Neuronal stem cell (in vitro differentiated cells): ENCODE results near the gene ISOC2.

Experiments used
- DNase-seq: peaks from one replicate; pipeline ENCODE4 v3.0.0-alpha.2; 2013; ENCODE audit warnings: low spot score
- H2AFZ ChIP-seq: one replicate; pipeline ENCODE4 v1.6.1; 2013; ENCODE audit warnings: mild to moderate bottlenecking, low read length, inconsistent platforms
- H2AK5ac ChIP-seq: 2 replicates; pipeline ENCODE4 v1.6.1; 2013; ENCODE audit warnings: low read depth, mild to moderate bottlenecking, inconsistent platforms, low read length, moderate library complexity, mixed read lengths
- H2BK120ac ChIP-seq: 2 replicates; pipeline ENCODE4 v1.6.1; 2013; ENCODE audit warnings: low read depth, mild to moderate bottlenecking, inconsistent platforms, low read length, moderate library complexity, mixed read lengths
- H2BK12ac ChIP-seq: one replicate; pipeline ENCODE4 v1.6.1; 2013; ENCODE audit warnings: low read length, inconsistent platforms
- H2BK15ac ChIP-seq: 2 replicates; pipeline ENCODE4 v1.6.1; 2013; ENCODE audit warnings: mild to moderate bottlenecking, low read length, inconsistent platforms, mixed read lengths
- H2BK5ac ChIP-seq: one replicate; pipeline ENCODE4 v1.6.1; 2013; ENCODE audit warnings: inconsistent platforms, mild to moderate bottlenecking, low read length, moderate library complexity
- H3K14ac ChIP-seq: one replicate; pipeline ENCODE4 v1.6.1; 2013; ENCODE audit warnings: low read length, inconsistent platforms
- H3K18ac ChIP-seq: 2 replicates; pipeline ENCODE4 v1.6.1; 2013; ENCODE audit warnings: low read length, inconsistent platforms
- H3K23ac ChIP-seq: 2 replicates; pipeline ENCODE4 v1.6.1; 2013; ENCODE audit warnings: low read depth, mild to moderate bottlenecking, mixed read lengths, low read length, inconsistent platforms; ENCODE audit not compliant: poor library complexity
- H3K27ac ChIP-seq: replicated peaks from 3 replicates; pipeline ENCODE4 v1.5.1; 2013; ENCODE audit warnings: low read length, inconsistent platforms
- H3K27me3 ChIP-seq, 3 experiments: 2 replicates each; pipeline ENCODE4 v1.6.1; 2013; ENCODE audit warnings: low read length in 3 of 3, mild to moderate bottlenecking in 2 of 3, inconsistent platforms in 1 of 3, low read depth in 1 of 3, mixed read lengths in 1 of 3, moderate library complexity in 1 of 3; ENCODE audit not compliant: control insufficient read depth in 3 of 3, insufficient read depth in 3 of 3
- H3K36me3 ChIP-seq, 2 donors: replicated peaks in 1 of 2; 2 replicates each; pipeline ENCODE4 v1.6.1; 2013; ENCODE audit warnings: low read length in 2 of 2; ENCODE audit not compliant: control insufficient read depth in 2 of 2, insufficient read depth in 2 of 2
- H3K4ac ChIP-seq: 2 replicates; pipeline ENCODE4 v1.6.1; 2013; ENCODE audit warnings: inconsistent platforms, mild to moderate bottlenecking, low read length, moderate library complexity
- H3K4me1 ChIP-seq, 2 donors: 1 replicate in 1 of 2; 2 replicates in 1 of 2; pipeline ENCODE4 v1.6.1; 2013; ENCODE audit warnings: low read length in 2 of 2, low read depth in 1 of 2; ENCODE audit not compliant: control insufficient read depth in 2 of 2, insufficient read depth in 1 of 2
- H3K4me2 ChIP-seq: one replicate; pipeline ENCODE4 v1.6.1; 2013; ENCODE audit warnings: mild to moderate bottlenecking, low read length, inconsistent platforms; ENCODE audit not compliant: insufficient read depth, poor library complexity, severe bottlenecking
- H3K4me3 ChIP-seq, 2 donors: 2 replicates each; pipeline ENCODE4 v1.5.1; 2013; ENCODE audit warnings: low read length in 2 of 2, mild to moderate bottlenecking in 2 of 2, inconsistent platforms in 1 of 2, moderate library complexity in 1 of 2
- H3K79me1 ChIP-seq: one replicate; pipeline ENCODE4 v1.6.1; 2013; ENCODE audit warnings: low read depth, mild to moderate bottlenecking, inconsistent platforms, low read length, moderate library complexity
- H3K9ac ChIP-seq: one replicate; pipeline ENCODE4 v1.6.1; 2013; ENCODE audit warnings: mild to moderate bottlenecking, low read depth, low read length, inconsistent platforms; ENCODE audit not compliant: poor library complexity
- H3K9me3 ChIP-seq, 2 donors: replicated peaks in 1 of 2; 2 replicates each; pipeline versions ENCODE3 to v1.6.1; 2013; ENCODE audit warnings: low read length in 2 of 2, mild to moderate bottlenecking in 2 of 2, inconsistent platforms in 1 of 2, low read depth in 1 of 2, mixed read lengths in 1 of 2, moderate library complexity in 1 of 2; ENCODE audit not compliant: control insufficient read depth in 2 of 2, insufficient read depth in 1 of 2
- H4K8ac ChIP-seq: one replicate; pipeline ENCODE4 v1.6.1; 2013; ENCODE audit warnings: low read depth, mild to moderate bottlenecking, inconsistent platforms, low read length, moderate library complexity
- H4K91ac ChIP-seq: one replicate; pipeline ENCODE4 v1.6.1; 2013; ENCODE audit warnings: low read length, low read depth, mild to moderate bottlenecking, inconsistent platforms; ENCODE audit not compliant: poor library complexity
- WGBS, 2 donors: extraction: QIAGEN DNeasy Blood & Tissue Kit; methylation state at CpG; one replicate each; pipeline ENCODE4 v1.1.7; 2013; ENCODE audit warnings: missing lambda C conversion rate in 2 of 2, mixed read lengths in 1 of 2; ENCODE audit not compliant: insufficient read length in 2 of 2, insufficient replicate concordance in 1 of 2; ENCODE audit errors: extremely low coverage in 2 of 2; 5-methylcytosine and 5-hydroxymethylcytosine counted together

The ISOC2 gene

DNA sequence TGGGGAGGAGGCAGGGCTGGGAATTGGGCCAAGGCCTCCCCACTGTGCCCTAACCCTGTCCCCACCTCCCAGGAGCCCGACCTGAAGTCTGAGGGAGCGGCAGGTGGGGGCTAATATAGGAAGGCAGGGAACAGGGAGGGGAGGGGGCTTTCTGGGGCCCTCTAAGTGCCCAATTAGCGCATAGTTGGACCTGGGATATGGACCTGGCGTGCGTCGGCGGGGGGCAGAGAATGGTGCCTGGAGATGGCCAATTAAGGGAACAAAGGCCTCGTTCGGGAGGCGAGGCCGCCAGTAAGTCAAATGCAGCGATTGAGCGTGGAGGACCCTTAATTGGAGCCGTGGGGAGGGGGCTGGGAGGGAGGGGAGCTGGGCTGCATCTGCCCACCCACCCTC lies 3.2 kb upstream of the ISOC2 start, which contains the start of gene C19orf85:
Gene C19orf85, minus strand, starts transcription at position 90 of the 393 bp plus-strand sequence. CDS start 197 bp downstream, outside the sequence.
- H3K36me3 ChIP-seq: no peaks in the 10 kb centered on the region
- no CpG with 5 or more reads among the region's 14 CpGs for WGBS, 2 donors
- H3K18ac ChIP-seq: peak within 1 kb of the TSS; percentile 95
- H3K27ac ChIP-seq: peak within 1 kb of the TSS; percentile 56
- peak within 1 kb of the TSS; percentile 98 for H2AK5ac ChIP-seq
- H3K23ac ChIP-seq: peak within 1 kb of the TSS; percentile 61
- H2BK120ac ChIP-seq: peak within 1 kb of the TSS; percentile 95
- H4K8ac ChIP-seq: peak within 1 kb of the TSS; percentile 86
- peak within 1 kb of the TSS; percentile 91 for H3K14ac ChIP-seq
- H3K4me1 ChIP-seq: peaks cover 12 to 35% of the 10 kb centered on the region in 2 donors
- peak within 1 kb of the TSS; percentile 89 for H4K91ac ChIP-seq
- peak within 1 kb of the TSS; percentile 94 for H3K4ac ChIP-seq
- peaks cover 0 to 40% (median 0%) of the 10 kb centered on the region in 3 experiments for H3K27me3 ChIP-seq
- peak; percentile 81 for DNase-seq
- H2BK5ac ChIP-seq: peak within 1 kb of the TSS; percentile 89
- H2AFZ ChIP-seq: peak within 1 kb of the TSS; percentile 53
- no peak within 1 kb of the TSS for H3K4me3 ChIP-seq
- peak within 1 kb of the TSS; percentile 48 for H3K4me2 ChIP-seq
- H3K79me1 ChIP-seq: no peaks in the 10 kb centered on the region
- peak within 1 kb of the TSS; percentile 98 for H2BK12ac ChIP-seq
- H3K9me3 ChIP-seq: peaks cover 0 to 4% of the 10 kb centered on the region in 2 donors
- peak within 1 kb of the TSS; percentile 66 for H3K9ac ChIP-seq
- peak within 1 kb of the TSS; percentile 95 for H2BK15ac ChIP-seq

DNA sequence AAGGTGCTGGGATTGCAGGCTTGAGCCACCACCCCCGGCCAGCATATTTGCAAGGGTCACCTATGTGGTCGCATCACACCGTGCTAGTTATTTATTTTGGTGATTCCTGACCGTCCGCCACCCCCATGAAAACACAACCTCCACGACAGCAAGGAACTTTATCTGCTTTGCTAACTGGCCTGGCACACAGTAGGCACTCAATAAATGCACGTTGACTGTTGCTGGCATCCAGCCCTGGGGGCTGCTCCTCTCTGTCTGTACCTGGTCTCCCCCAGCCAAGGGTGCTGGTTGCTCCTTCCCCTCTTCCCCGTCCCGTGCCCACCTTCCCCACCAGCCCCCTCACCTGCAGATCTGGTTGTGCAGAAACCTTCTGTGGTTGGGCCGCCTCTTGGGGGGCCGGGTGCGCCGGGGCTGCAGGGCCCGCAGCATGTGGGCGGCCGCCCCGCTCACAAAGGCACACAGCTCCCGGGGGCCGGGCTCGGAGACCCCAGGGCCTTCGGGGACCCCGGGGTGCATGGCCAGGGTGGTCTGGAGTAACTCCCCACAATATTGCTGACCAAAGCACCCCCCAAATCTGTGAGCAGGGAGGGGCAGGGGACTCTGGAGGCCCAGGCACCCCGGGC lies 2.7 kb upstream of the ISOC2 start:
- peak overlapping the region; percentile 48 for H3K4me2 ChIP-seq
- H3K23ac ChIP-seq: peak overlapping the region; percentile 47
- H2AFZ ChIP-seq: peak overlapping the region; percentile 53
- H4K8ac ChIP-seq: peak overlapping the region; percentile 86
- H2AK5ac ChIP-seq: peak overlapping the region; percentile 98
- peak overlapping the region; percentile 95 for H3K18ac ChIP-seq
- no peaks in the 10 kb centered on the region for H3K36me3 ChIP-seq
- peak overlapping the region; percentile 95 for H2BK15ac ChIP-seq
- H2BK12ac ChIP-seq: peak overlapping the region; percentile 82
- peak overlapping the region; percentile 89 for H4K91ac ChIP-seq
- H3K4ac ChIP-seq: peak overlapping the region; percentile 94
- peaks cover 17 to 36% of the 10 kb centered on the region in 2 donors for H3K4me1 ChIP-seq
- H3K4me3 ChIP-seq: no peak overlapping the region
- peak overlapping the region; percentile 89 for H2BK5ac ChIP-seq
- H3K79me1 ChIP-seq: no peaks in the 10 kb centered on the region
- peaks cover 0 to 4% of the 10 kb centered on the region in 2 donors for H3K9me3 ChIP-seq
- peak overlapping the region; percentile 56 for H3K27ac ChIP-seq
- peak overlapping the region; percentile 95 for H2BK120ac ChIP-seq
- peaks cover 0 to 40% (median 0%) of the 10 kb centered on the region in 3 experiments for H3K27me3 ChIP-seq
- WGBS, 2 donors: no CpG with 5 or more reads among the region's 23 CpGs
- H3K9ac ChIP-seq: no peak overlapping the region
- peak overlapping the region; percentile 91 for H3K14ac ChIP-seq
- DNase-seq: no peak

DNA sequence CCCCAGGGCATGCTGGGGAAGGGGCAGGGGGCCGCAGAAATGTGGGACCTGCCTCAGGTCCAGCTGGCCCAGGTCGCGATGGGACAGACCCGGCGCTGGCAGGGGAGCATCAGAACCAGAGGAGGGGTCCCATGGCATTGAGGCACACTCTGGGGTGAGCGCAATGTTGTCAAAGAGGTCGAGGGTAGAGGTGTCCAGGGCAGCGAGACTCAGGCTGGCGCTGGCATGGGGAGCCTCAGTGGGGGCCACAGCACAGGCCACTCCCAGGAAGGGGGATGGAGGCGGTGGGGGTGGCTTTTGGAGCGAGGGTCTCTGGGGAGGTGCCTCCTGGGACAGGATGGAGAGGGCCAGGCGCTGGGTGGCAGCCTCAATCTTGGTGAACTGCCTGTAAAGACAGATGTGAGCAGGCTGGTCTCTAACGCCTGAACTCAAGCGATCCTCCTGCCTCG lies 2.2 kb upstream of the ISOC2 start:
- H3K4me3 ChIP-seq: no peak overlapping the region
- H3K23ac ChIP-seq: peak overlapping the region; percentile 61
- no CpG with 5 or more reads among the region's 15 CpGs for WGBS, 2 donors

DNA sequence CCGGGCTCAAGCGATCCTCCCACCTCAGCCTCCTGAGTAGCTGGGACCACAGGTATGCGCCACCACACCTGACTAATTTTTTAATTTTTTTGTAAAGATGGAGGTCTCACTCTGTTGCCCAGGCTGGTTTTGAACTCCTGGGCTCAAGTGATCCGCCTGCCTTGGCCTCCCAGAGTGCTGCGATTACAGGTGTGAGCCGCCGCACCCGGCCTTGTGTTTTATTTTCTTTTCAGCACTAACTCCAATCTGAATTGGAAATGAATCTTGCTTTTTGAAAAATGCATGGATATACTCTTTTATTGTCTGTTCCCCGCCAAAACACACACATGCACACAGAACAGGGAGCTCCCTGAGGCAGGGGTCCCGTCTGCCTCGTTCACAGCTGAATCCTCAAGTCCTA lies 1.3 kb upstream of the ISOC2 start:
- peaks cover 20 to 36% of the 10 kb centered on the region in 2 donors for H3K4me1 ChIP-seq
- H2BK12ac ChIP-seq: no peak overlapping the region
- peaks cover 0 to 40% (median 0%) of the 10 kb centered on the region in 3 experiments for H3K27me3 ChIP-seq
- no peaks in the 10 kb centered on the region for H3K36me3 ChIP-seq
- no peak overlapping the region for H4K91ac ChIP-seq
- H3K4me3 ChIP-seq: no peak overlapping the region
- H2AK5ac ChIP-seq: peak overlapping the region; percentile 98
- H3K9me3 ChIP-seq: peaks cover 0 to 4% of the 10 kb centered on the region in 2 donors
- H3K79me1 ChIP-seq: no peaks in the 10 kb centered on the region
- WGBS, 2 donors: no CpG with 5 or more reads among the region's 11 CpGs
- H3K14ac ChIP-seq: no peak overlapping the region
- H3K9ac ChIP-seq: no peak overlapping the region
- DNase-seq: no peak
- H3K18ac ChIP-seq: peak overlapping the region; percentile 95
- H2BK15ac ChIP-seq: peak overlapping the region; percentile 95
- no peak overlapping the region for H3K27ac ChIP-seq
- H3K23ac ChIP-seq: no peak overlapping the region
- peak overlapping the region; percentile 89 for H2BK5ac ChIP-seq
- H3K4ac ChIP-seq: no peak overlapping the region
- peak overlapping the region; percentile 27 for H2AFZ ChIP-seq
- H2BK120ac ChIP-seq: peak overlapping the region; percentile 95
- no peak overlapping the region for H4K8ac ChIP-seq
- H3K4me2 ChIP-seq: no peak overlapping the region

More for the DNA sequence above, 2.2 kb upstream of the ISOC2 start:
- peak overlapping the region; percentile 95 for H3K18ac ChIP-seq
- peak overlapping the region; percentile 90 for H3K14ac ChIP-seq
- H3K4ac ChIP-seq: peak overlapping the region; percentile 19
- H2BK15ac ChIP-seq: peak overlapping the region; percentile 95
- H2AFZ ChIP-seq: no peak overlapping the region
- peak overlapping the region; percentile 82 for H2BK12ac ChIP-seq
- H2BK120ac ChIP-seq: peak overlapping the region; percentile 95
- peak overlapping the region; percentile 61 for H4K91ac ChIP-seq
- H2AK5ac ChIP-seq: peak overlapping the region; percentile 98
- no peak overlapping the region for H3K27ac ChIP-seq
- H3K9ac ChIP-seq: peak overlapping the region; percentile 66
- peak overlapping the region; percentile 74 for H4K8ac ChIP-seq
- H3K27me3 ChIP-seq: peaks cover 0 to 40% (median 0%) of the 10 kb centered on the region in 3 experiments
- peak overlapping the region; percentile 89 for H2BK5ac ChIP-seq
- DNase-seq: no peak
- H3K4me2 ChIP-seq: no peak overlapping the region
- peaks cover 17 to 36% of the 10 kb centered on the region in 2 donors for H3K4me1 ChIP-seq
- H3K9me3 ChIP-seq: peaks cover 0 to 4% of the 10 kb centered on the region in 2 donors
- H3K79me1 ChIP-seq: no peaks in the 10 kb centered on the region
- no peaks in the 10 kb centered on the region for H3K36me3 ChIP-seq
